GM13976 (cell line): ENCODE data around the gene KLF8.
A peak's percentile ranks its signal among the peaks of the same experiment; 100 is the strongest.
"Not testable (repeated sequence)": the region's sequence is repeated elsewhere in the genome, so short reads cannot be mapped to it uniquely, and the experiment has no call there.

ENCODE experiments used
- DNase-seq: peaks from one replicate; pipeline ENCODE4 v3.0.0; 2012; ENCODE audit warnings: low spot score
- CTCF ChIP-seq: IDR thresholded peaks from 2 replicates; pipeline ENCODE4 v1.5.1; 2012; ENCODE audit warnings: borderline replicate concordance, mild to moderate bottlenecking; ENCODE audit not compliant: insufficient read depth; ENCODE audit errors: extremely low read depth, missing control alignments, control extremely low read depth
- in situ Hi-C: fragments of 300-500 bp; cut with MboI; formaldehyde crosslinking; loops from one replicate; pipeline ENCODE4 v1.12.0; 2022; ENCODE audit warnings: low sequenced_read_pairs, mixed read lengths, inconsistent platforms; ENCODE audit not compliant: unreplicated experiment

Gene KLF8

GRCh38 chrX:56232221-56233082, at the start of gene KLF8:
Gene KLF8 (plus strand): TSS chrX:56232356. CDS start chrX:56233335, 979 bp downstream.
- peak; percentile 64 for DNase-seq
- TF ChIP-seq CTCF = no peak
- in situ Hi-C loops = loop anchor here (25.0 kb wide), 1 partner anchor 320 kb away; no protein-coding TSS in a partner anchor

- in situ Hi-C loops, DNase-seq: not testable (repeated sequence)
Measured at GRCh38 chrX:56206945-56207344, 25.2 kb upstream of the KLF8 start.

- no peak for TF ChIP-seq CTCF
- no peak for DNase-seq
- in situ Hi-C loops = no loop called here
Measured at GRCh38 chrX:56211701-56212100, 20.5 kb upstream of the KLF8 start.

- in situ Hi-C loops = no loop called here
- no peak for TF ChIP-seq CTCF
- DNase-seq = no peak
Measured at GRCh38 chrX:56216332-56216731, 15.8 kb upstream of the KLF8 start.

GRCh38 chrX:56219700-56220099, 12.5 kb upstream of the KLF8 start:
- no peak for TF ChIP-seq CTCF
- no peak for DNase-seq
- in situ Hi-C loops = no loop called here

GRCh38 chrX:56221101-56221500, 11.1 kb upstream of the KLF8 start:
- no peak for DNase-seq
- no peak for TF ChIP-seq CTCF
- in situ Hi-C loops = no loop called here

GRCh38 chrX:56222473-56223000, 9.6 kb upstream of the KLF8 start:
- no peak for TF ChIP-seq CTCF

More at GRCh38 chrX:56222473-56223000, 9.6 kb upstream of the KLF8 start:
- DNase-seq = no peak
- in situ Hi-C loops = no loop called here
